Keratinocyte (primary cell): ENCODE measurements around the gene DSCAM.

Experiments used
- CTCF ChIP-seq, 3 experiments: IDR thresholded peaks in 1 of 3; conservative IDR thresholded peaks in 1 of 3; optimal IDR thresholded peaks in 1 of 3; 2 replicates in 2 of 3; 3 replicates in 1 of 3; pipeline versions ENCODE3 to v1.5.1; 2011; ENCODE audit warnings: low read length in 3 of 3, mild to moderate bottlenecking in 3 of 3, moderate library complexity in 2 of 3, control low read depth in 1 of 3, inconsistent platforms in 1 of 3; ENCODE audit not compliant: insufficient read depth in 2 of 3; ENCODE audit errors: extremely low read depth in 1 of 3
- EZH2 ChIP-seq: IDR thresholded peaks from one replicate; pipeline ENCODE4 v1.6.1; 2012; ENCODE audit warnings: inconsistent platforms, mild to moderate bottlenecking, low read length, moderate library complexity

- TF ChIP-seq CTCF (optimal IDR thresholded peaks at IDR 0.05 in 1 of 3, IDR thresholded peaks at IDR 0.05 in 1 of 3, conservative IDR thresholded peaks at IDR 0.05 in 1 of 3; ENCODE audit: extremely low read depth in 1 of 3, insufficient read depth in 2 of 3, low read length in 3 of 3) (no peak), EZH2 (no peak)
Measured at GRCh38 chr21:40355076-40355475, 491.9 kb downstream of the DSCAM start.
